ENCODE measurements around the gene ADRM1.

The ADRM1 gene

GRCh38 chr20:62306414-62307187 is 3.8 kb downstream of the ADRM1 start:
- Mint-ChIP-seq H3K36me3 (peaks cover 3% of the 10 kb centered on the region), H3K4me3 (no peak overlapping the region)

GRCh38 chr20:62307226-62308101 is 4.7 kb downstream of the ADRM1 start:
- DNase-seq (ENCODE audit: low spot score in 2 of 2), result no peak
- no peak for ATAC-seq (ENCODE audit: low read depth)
- H3K4me3 Mint-ChIP-seq, result no peak overlapping the region
- H3K36me3 Mint-ChIP-seq, result peaks cover 3% of the 10 kb centered on the region
- H3K27ac Mint-ChIP-seq, result no peak overlapping the region
- H3K9me3 Mint-ChIP-seq, result no peaks in the 10 kb centered on the region
- H3K27me3 Mint-ChIP-seq, result no peaks in the 10 kb centered on the region
- peaks cover 7% of the 10 kb centered on the region for H3K4me1 Mint-ChIP-seq

More at GRCh38 chr20:62306414-62307187, 3.8 kb downstream of the ADRM1 start:
- ATAC-seq (ENCODE audit: low read depth) (no peak), DNase-seq (ENCODE audit: low spot score in 2 of 2) (no peak)
- H3K4me1 Mint-ChIP-seq, result peaks cover 9% of the 10 kb centered on the region
- H3K27me3 Mint-ChIP-seq, result no peaks in the 10 kb centered on the region
- no peak overlapping the region for H3K27ac Mint-ChIP-seq
- no peaks in the 10 kb centered on the region for H3K9me3 Mint-ChIP-seq

GRCh38 chr20:62308102-62308822 is 5.5 kb downstream of the ADRM1 start:
- ATAC-seq (ENCODE audit: low read depth) (no peak), DNase-seq (ENCODE audit: low spot score in 2 of 2) (no peak)
- H3K36me3 Mint-ChIP-seq, result peaks cover 3% of the 10 kb centered on the region
- H3K4me1 Mint-ChIP-seq, result peaks cover 7% of the 10 kb centered on the region
- no peak overlapping the region for H3K4me3 Mint-ChIP-seq
- H3K9me3 Mint-ChIP-seq, result no peaks in the 10 kb centered on the region
- H3K27ac Mint-ChIP-seq, result no peak overlapping the region
- no peaks in the 10 kb centered on the region for H3K27me3 Mint-ChIP-seq

- ATAC-seq (ENCODE audit: low read depth) (no peak), DNase-seq (ENCODE audit: low spot score in 2 of 2) (no peak)
- no peaks in the 10 kb centered on the region for H3K27me3 Mint-ChIP-seq
- no peak overlapping the region for H3K4me3 Mint-ChIP-seq
- peaks cover 6% of the 10 kb centered on the region for H3K4me1 Mint-ChIP-seq
- H3K36me3 Mint-ChIP-seq, result peaks cover 7% of the 10 kb centered on the region
- no peaks in the 10 kb centered on the region for H3K9me3 Mint-ChIP-seq
- no peak overlapping the region for H3K27ac Mint-ChIP-seq
These were observed 6.6 kb downstream of the ADRM1 start for GRCh38 chr20:62309198-62309944.

GRCh38 chr20:62309947-62310756 is 7.4 kb downstream of the ADRM1 start:
- Mint-ChIP-seq H3K27ac (no peak overlapping the region), H3K27me3 (no peaks in the 10 kb centered on the region), H3K36me3 (peaks cover 9% of the 10 kb centered on the region), H3K4me3 (no peak overlapping the region), H3K4me1 (peaks cover 6% of the 10 kb centered on the region), H3K9me3 (no peaks in the 10 kb centered on the region)
- ATAC-seq (ENCODE audit: low read depth) (no peak), DNase-seq (ENCODE audit: low spot score in 2 of 2) (no peak)

- Mint-ChIP-seq H3K4me3 (no peak overlapping the region), H3K9me3 (no peaks in the 10 kb centered on the region), H3K36me3 (peaks cover 11% of the 10 kb centered on the region), H3K27me3 (no peaks in the 10 kb centered on the region), H3K4me1 (peaks cover 2% of the 10 kb centered on the region), H3K27ac (no peak overlapping the region)
- DNase-seq (ENCODE audit: low spot score in 2 of 2) (no peak), ATAC-seq (ENCODE audit: low read depth) (no peak)
These were observed 7.9 kb downstream of the ADRM1 start for GRCh38 chr20:62310757-62311121.

GRCh38 chr20:62311150-62311549 is 8.4 kb downstream of the ADRM1 start:
- peaks cover 11% of the 10 kb centered on the region for H3K36me3 Mint-ChIP-seq

GRCh38 chr20:62311832-62312661 is 9.2 kb downstream of the ADRM1 start:
- Mint-ChIP-seq H3K9me3 (no peaks in the 10 kb centered on the region), H3K36me3 (peaks cover 16% of the 10 kb centered on the region), H3K27me3 (no peaks in the 10 kb centered on the region), H3K4me1 (peaks cover 2% of the 10 kb centered on the region), H3K27ac (no peak overlapping the region), H3K4me3 (no peak overlapping the region)
- no peak for ATAC-seq (ENCODE audit: low read depth)
- DNase-seq (ENCODE audit: low spot score in 2 of 2), result no peak

More at GRCh38 chr20:62311150-62311549, 8.4 kb downstream of the ADRM1 start:
- no peak overlapping the region for H3K4me3 Mint-ChIP-seq
- no peaks in the 10 kb centered on the region for H3K27me3 Mint-ChIP-seq
- no peaks in the 10 kb centered on the region for H3K9me3 Mint-ChIP-seq
- DNase-seq (ENCODE audit: low spot score in 2 of 2), result no peak
- H3K27ac Mint-ChIP-seq, result no peak overlapping the region
- H3K4me1 Mint-ChIP-seq, result peaks cover 2% of the 10 kb centered on the region
- ATAC-seq (ENCODE audit: low read depth), result no peak

GRCh38 chr20:62312662-62312977 is 9.8 kb downstream of the ADRM1 start:
- Mint-ChIP-seq H3K4me3 (no peak overlapping the region), H3K27ac (no peak overlapping the region), H3K4me1 (peaks cover 4% of the 10 kb centered on the region), H3K36me3 (peaks cover 17% of the 10 kb centered on the region), H3K9me3 (no peaks in the 10 kb centered on the region), H3K27me3 (no peaks in the 10 kb centered on the region)
- ATAC-seq (ENCODE audit: low read depth) (no peak), DNase-seq (ENCODE audit: low spot score in 2 of 2) (no peak)

- Mint-ChIP-seq H3K4me3 (no peak overlapping the region), H3K9me3 (no peaks in the 10 kb centered on the region), H3K4me1 (peaks cover 6% of the 10 kb centered on the region), H3K27ac (no peak overlapping the region), H3K27me3 (no peaks in the 10 kb centered on the region), H3K36me3 (peaks cover 18% of the 10 kb centered on the region)
- ATAC-seq (ENCODE audit: low read depth) (no peak), DNase-seq (ENCODE audit: low spot score in 2 of 2) (no peak)
These were observed 10.2 kb downstream of the ADRM1 start for GRCh38 chr20:62313021-62313420.

GRCh38 chr20:62313460-62314338 is 10.9 kb downstream of the ADRM1 start:
- Mint-ChIP-seq H3K27ac (no peak overlapping the region), H3K36me3 (peaks cover 18% of the 10 kb centered on the region), H3K27me3 (no peaks in the 10 kb centered on the region), H3K4me3 (no peak overlapping the region), H3K9me3 (no peaks in the 10 kb centered on the region), H3K4me1 (peaks cover 6% of the 10 kb centered on the region)
- DNase-seq (ENCODE audit: low spot score in 2 of 2) (no peak), ATAC-seq (ENCODE audit: low read depth) (no peak)

GRCh38 chr20:62314339-62314638 is 11.5 kb downstream of the ADRM1 start:
- Mint-ChIP-seq H3K27me3 (no peaks in the 10 kb centered on the region), H3K27ac (no peak overlapping the region), H3K36me3 (peaks cover 18% of the 10 kb centered on the region), H3K4me1 (peaks cover 6% of the 10 kb centered on the region), H3K9me3 (no peaks in the 10 kb centered on the region), H3K4me3 (no peak overlapping the region)
- ATAC-seq (ENCODE audit: low read depth), result no peak
- no peak for DNase-seq (ENCODE audit: low spot score in 2 of 2)

All from memory B cell (primary cell).